Hepatocyte (in vitro differentiated cells): ENCODE measurements around the gene SPRY1.

Experiments used
- CTCF ChIP-seq: fragments of 200-600 bp; sonication (generic); IDR thresholded peaks from 2 replicates; pipeline ENCODE4 v1.5.1; 2016; ENCODE audit warnings: antibody characterized with exemption, mild to moderate bottlenecking; ENCODE audit not compliant: poor library complexity
- EZH2 ChIP-seq: fragments of 200-600 bp; sonication (generic); IDR thresholded peaks from 2 replicates; pipeline ENCODE4 v1.6.1; 2016; ENCODE audit warnings: antibody characterized with exemption, mild to moderate bottlenecking, borderline replicate concordance

DNA sequence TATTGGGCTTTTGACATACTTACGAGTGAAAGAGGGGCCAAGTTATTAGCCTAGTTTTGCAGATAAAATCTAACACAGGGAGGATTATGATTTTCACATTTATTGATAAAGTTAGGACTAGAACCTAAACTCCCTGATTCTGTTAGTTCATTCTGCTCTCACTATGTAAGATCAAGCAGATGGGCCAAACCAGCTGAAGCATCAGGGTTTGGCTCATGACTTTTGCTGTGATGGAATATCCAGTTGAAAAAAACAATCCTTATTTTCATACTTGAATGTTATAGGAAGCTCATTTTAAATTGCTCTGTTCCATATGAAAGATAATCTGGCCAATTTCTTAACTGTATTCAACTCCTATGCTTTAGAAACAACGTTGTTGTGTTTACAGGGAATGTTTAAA is 21.2 kb downstream of the SPRY1 start:
- TF ChIP-seq CTCF = no peak
- TF ChIP-seq EZH2 = no peak
